Cardiac fibroblast (primary cell): ENCODE measurements around the gene TNS3.

Experiments used
- DNase-seq, 2 donors: peaks; one replicate each; pipeline versions ENCODE4 v3.0.0 to v3.0.0-alpha.2; 2010; ENCODE audit warnings: low read depth in 2 of 2
- H3K4me3 ChIP-seq, 2 donors: replicated peaks in 1 of 2; 1 replicate in 1 of 2; 2 replicates in 1 of 2; pipeline ENCODE4 v1.5.1; 2011; ENCODE audit warnings: low read depth in 2 of 2, low read length in 2 of 2, mild to moderate bottlenecking in 2 of 2, moderate library complexity in 1 of 2
- CTCF ChIP-seq: IDR thresholded peaks from one replicate; pipeline ENCODE4 v1.5.1; 2011; ENCODE audit warnings: low read depth, mild to moderate bottlenecking, low read length, inconsistent platforms

The TNS3 gene

GRCh38 chr7:47531584-47532492, 50.1 kb downstream of the TNS3 start:
- DNase-seq = no peak
- no peak for TF ChIP-seq CTCF
- no peak overlapping the region for H3K4me3 ChIP-seq

GRCh38 chr7:47529826-47530555, 51.9 kb downstream of the TNS3 start:
- H3K4me3 ChIP-seq = no peak overlapping the region
- no peak for TF ChIP-seq CTCF
- DNase-seq = no peak

GRCh38 chr7:47529405-47529804, 52.5 kb downstream of the TNS3 start:
- TF ChIP-seq CTCF = no peak
- DNase-seq = no peak
- H3K4me3 ChIP-seq = no peak overlapping the region

GRCh38 chr7:47528471-47528870, 53.4 kb downstream of the TNS3 start:
- TF ChIP-seq CTCF = no peak
- no peak for DNase-seq
- no peak overlapping the region for H3K4me3 ChIP-seq

GRCh38 chr7:47526466-47526865, 55.4 kb downstream of the TNS3 start:
- DNase-seq = no peak
- no peak overlapping the region for H3K4me3 ChIP-seq
- no peak for TF ChIP-seq CTCF

- no peak overlapping the region for H3K4me3 ChIP-seq
- TF ChIP-seq CTCF = no peak
- DNase-seq = no peak
Measured at GRCh38 chr7:47525066-47525623, 56.8 kb downstream of the TNS3 start.
